HepG2 (cell line): ENCODE data around the gene CDKN2A. TPM values are rescaled to one million over a fixed set of nuclear protein-coding genes. Genes with fewer than 3 reads are reported as not detected.
A peak's percentile ranks its signal among the peaks of the same experiment; 100 is the strongest.

Experiments
- CENPT ChIP-seq: sonication (generic); formaldehyde crosslinking; IDR thresholded peaks from 2 replicates; pipeline ENCODE4 v1.8.0; 2022; ENCODE audit warnings: low read depth, mild to moderate bottlenecking, moderate library complexity, missing genetic modification reagents
- EZH2 ChIP-seq: conservative IDR thresholded peaks from 2 replicates; pipeline ENCODE4 v1.6.1; 2012; ENCODE audit warnings: mild to moderate bottlenecking, low read depth, low read length, moderate library complexity
- FOXK2 ChIP-seq: fragments of 450-650 bp; IDR thresholded peaks from 2 replicates; pipeline ENCODE4 v1.6.1; 2016
- JARID2 ChIP-seq: sonication (generic); formaldehyde crosslinking; IDR thresholded peaks from 2 replicates; pipeline ENCODE4 v1.8.1; 2023; ENCODE audit warnings: missing genetic modification reagents, inconsistent platforms; ENCODE audit not compliant: insufficient replicate concordance
- MLLT10 ChIP-seq: sonication (generic); formaldehyde crosslinking; IDR thresholded peaks from 2 replicates; pipeline ENCODE4 v1.4.0; 2020; ENCODE audit warnings: missing genetic modification reagents
- NFRKB ChIP-seq: fragments of 450-650 bp; IDR thresholded peaks from 2 replicates; pipeline ENCODE4 v1.6.1; 2017
- NONO ChIP-seq, 2 experiments: fragments of 450-650 bp in 1 of 2; sonication (generic) in 1 of 2; formaldehyde crosslinking in 1 of 2; IDR thresholded peaks in 1 of 2; conservative IDR thresholded peaks in 1 of 2; 2 replicates each; pipeline versions ENCODE4 v1.6.1 to v1.8.0; 2017 to 2022; ENCODE audit warnings: mild to moderate bottlenecking in 1 of 2, missing genetic modification reagents in 1 of 2, moderate library complexity in 1 of 2
- POLR2AphosphoS5 ChIP-seq: IDR thresholded peaks from 2 replicates; pipeline ENCODE4 v1.6.1; 2012; ENCODE audit warnings: low read depth, low read length
- RORA ChIP-seq: sonication (generic); formaldehyde crosslinking; IDR thresholded peaks from 2 replicates; pipeline ENCODE4 v1.5.0; 2020; ENCODE audit warnings: mild to moderate bottlenecking, missing genetic modification reagents, moderate library complexity
- SMARCE1 ChIP-seq: fragments of 450-650 bp; IDR thresholded peaks from 2 replicates; pipeline ENCODE4 v1.6.1; 2017; ENCODE audit warnings: borderline replicate concordance
- ZFP36 ChIP-seq: fragments of 150-350 bp; IDR thresholded peaks from 2 replicates; pipeline ENCODE4 v1.6.1; 2018; ENCODE audit warnings: borderline replicate concordance, low read length, low read depth; ENCODE audit not compliant: partially characterized antibody
- ZMYM4 ChIP-seq: sonication (generic); formaldehyde crosslinking; IDR thresholded peaks from 2 replicates; pipeline ENCODE4 v1.8.1; 2023; ENCODE audit warnings: mild to moderate bottlenecking, missing genetic modification reagents
- ZNF20 ChIP-seq: sonication (generic); formaldehyde crosslinking; IDR thresholded peaks from 2 replicates; pipeline ENCODE4 v1.4.0; 2020; ENCODE audit warnings: mild to moderate bottlenecking, moderate library complexity, missing genetic modification reagents
- ZNF33B ChIP-seq: sonication (generic); formaldehyde crosslinking; IDR thresholded peaks from 2 replicates; pipeline ENCODE4 v1.5.1; 2020; ENCODE audit warnings: mild to moderate bottlenecking, missing genetic modification reagents
- ZNF572 ChIP-seq: sonication (generic); formaldehyde crosslinking; IDR thresholded peaks from 2 replicates; pipeline ENCODE4 v1.5.1; 2020; ENCODE audit warnings: mild to moderate bottlenecking, missing genetic modification reagents
- ZNF576 ChIP-seq: sonication (generic); formaldehyde crosslinking; IDR thresholded peaks from 2 replicates; pipeline ENCODE4 v1.4.0; 2020; ENCODE audit warnings: mild to moderate bottlenecking, missing genetic modification reagents
- polyA plus RNA-seq, 8 experiments: library from polyadenylated mRNA; depleted of rRNA in 3 of 8; stranded (reverse) in 7 of 8; unstranded in 1 of 8; fragments of >200 nt; fragmentation: Illumina TruSeq in 4 of 8; extraction: Trizol in 4 of 8; gene quantifications; 2 replicates each; pipeline versions ENCODE4 v1.2.1 to v1.2.3, GENCODE V29; 2011 to 2016; ENCODE audit warnings: low read depth in 4 of 8, missing spikeins in 1 of 8, mixed read lengths in 1 of 8; ENCODE audit not compliant: insufficient read depth in 1 of 8
- total RNA-seq, 5 experiments: library from RNA; depleted of rRNA; stranded (reverse); fragments of >200 nt; fragmentation: Illumina TruSeq; extraction: Trizol; gene quantifications; 2 replicates each; pipeline ENCODE4 v1.2.3, GENCODE V29; 2016; ENCODE audit warnings: low read depth in 1 of 5
- TF ChIP-seq, protein P1 (sequence below): sonication (generic); formaldehyde crosslinking; IDR thresholded peaks from 2 replicates; pipeline ENCODE4 v1.5.0; 2020; ENCODE audit warnings: mild to moderate bottlenecking, missing genetic modification reagents, borderline replicate concordance
- TF ChIP-seq, protein P2 (sequence below): IDR thresholded peaks from 2 replicates; pipeline ENCODE4 v1.6.1; 2016; ENCODE audit warnings: control low read depth

CDKN2A gene
- total and polyA plus RNA-seq, 2 of the 13 experiments (the other 11 are each of a cell fraction or from before 2014, with no cell fraction given): 4.2 to 4.8 TPM

GRCh38 chr9:22008717-22009505 is 14.7 kb upstream of the CDKN2A start, which contains the start of gene CDKN2B (continued):
- TF ChIP-seq, protein P1, sequence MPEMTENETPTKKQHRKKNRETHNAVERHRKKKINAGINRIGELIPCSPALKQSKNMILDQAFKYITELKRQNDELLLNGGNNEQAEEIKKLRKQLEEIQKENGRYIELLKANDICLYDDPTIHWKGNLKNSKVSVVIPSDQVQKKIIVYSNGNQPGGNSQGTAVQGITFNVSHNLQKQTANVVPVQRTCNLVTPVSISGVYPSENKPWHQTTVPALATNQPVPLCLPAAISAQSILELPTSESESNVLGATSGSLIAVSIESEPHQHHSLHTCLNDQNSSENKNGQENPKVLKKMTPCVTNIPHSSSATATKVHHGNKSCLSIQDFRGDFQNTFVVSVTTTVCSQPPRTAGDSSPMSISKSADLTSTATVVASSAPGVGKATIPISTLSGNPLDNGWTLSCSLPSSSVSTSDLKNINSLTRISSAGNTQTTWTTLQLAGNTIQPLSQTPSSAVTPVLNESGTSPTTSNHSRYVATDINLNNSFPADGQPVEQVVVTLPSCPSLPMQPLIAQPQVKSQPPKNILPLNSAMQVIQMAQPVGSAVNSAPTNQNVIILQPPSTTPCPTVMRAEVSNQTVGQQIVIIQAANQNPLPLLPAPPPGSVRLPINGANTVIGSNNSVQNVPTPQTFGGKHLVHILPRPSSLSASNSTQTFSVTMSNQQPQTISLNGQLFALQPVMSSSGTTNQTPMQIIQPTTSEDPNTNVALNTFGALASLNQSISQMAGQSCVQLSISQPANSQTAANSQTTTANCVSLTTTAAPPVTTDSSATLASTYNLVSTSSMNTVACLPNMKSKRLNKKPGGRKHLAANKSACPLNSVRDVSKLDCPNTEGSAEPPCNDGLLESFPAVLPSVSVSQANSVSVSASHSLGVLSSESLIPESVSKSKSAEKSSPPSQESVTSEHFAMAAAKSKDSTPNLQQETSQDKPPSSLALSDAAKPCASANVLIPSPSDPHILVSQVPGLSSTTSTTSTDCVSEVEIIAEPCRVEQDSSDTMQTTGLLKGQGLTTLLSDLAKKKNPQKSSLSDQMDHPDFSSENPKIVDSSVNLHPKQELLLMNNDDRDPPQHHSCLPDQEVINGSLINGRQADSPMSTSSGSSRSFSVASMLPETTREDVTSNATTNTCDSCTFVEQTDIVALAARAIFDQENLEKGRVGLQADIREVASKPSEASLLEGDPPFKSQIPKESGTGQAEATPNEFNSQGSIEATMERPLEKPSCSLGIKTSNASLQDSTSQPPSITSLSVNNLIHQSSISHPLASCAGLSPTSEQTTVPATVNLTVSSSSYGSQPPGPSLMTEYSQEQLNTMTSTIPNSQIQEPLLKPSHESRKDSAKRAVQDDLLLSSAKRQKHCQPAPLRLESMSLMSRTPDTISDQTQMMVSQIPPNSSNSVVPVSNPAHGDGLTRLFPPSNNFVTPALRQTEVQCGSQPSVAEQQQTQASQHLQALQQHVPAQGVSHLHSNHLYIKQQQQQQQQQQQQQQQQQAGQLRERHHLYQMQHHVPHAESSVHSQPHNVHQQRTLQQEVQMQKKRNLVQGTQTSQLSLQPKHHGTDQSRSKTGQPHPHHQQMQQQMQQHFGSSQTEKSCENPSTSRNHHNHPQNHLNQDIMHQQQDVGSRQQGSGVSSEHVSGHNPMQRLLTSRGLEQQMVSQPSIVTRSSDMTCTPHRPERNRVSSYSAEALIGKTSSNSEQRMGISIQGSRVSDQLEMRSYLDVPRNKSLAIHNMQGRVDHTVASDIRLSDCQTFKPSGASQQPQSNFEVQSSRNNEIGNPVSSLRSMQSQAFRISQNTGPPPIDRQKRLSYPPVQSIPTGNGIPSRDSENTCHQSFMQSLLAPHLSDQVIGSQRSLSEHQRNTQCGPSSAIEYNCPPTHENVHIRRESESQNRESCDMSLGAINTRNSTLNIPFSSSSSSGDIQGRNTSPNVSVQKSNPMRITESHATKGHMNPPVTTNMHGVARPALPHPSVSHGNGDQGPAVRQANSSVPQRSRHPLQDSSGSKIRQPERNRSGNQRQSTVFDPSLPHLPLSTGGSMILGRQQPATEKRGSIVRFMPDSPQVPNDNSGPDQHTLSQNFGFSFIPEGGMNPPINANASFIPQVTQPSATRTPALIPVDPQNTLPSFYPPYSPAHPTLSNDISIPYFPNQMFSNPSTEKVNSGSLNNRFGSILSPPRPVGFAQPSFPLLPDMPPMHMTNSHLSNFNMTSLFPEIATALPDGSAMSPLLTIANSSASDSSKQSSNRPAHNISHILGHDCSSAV: no peak
- TF ChIP-seq SMARCE1 (no peak), MLLT10 (no peak), POLR2AphosphoS5 (peak; percentile 55; the same call in 1 of the 2 replicates), CENPT (CRISPR knock-in tag) (no peak), ZNF33B (CRISPR knock-in tag) (0 out of 2 replicates have a peak, but pooled peaks have one; percentile 22), ZMYM4 (CRISPR knock-in tag) (peak; percentile 43), NONO (IDR thresholded peaks at IDR 0.05) (no peak), NONO (CRISPR knock-in tag; conservative IDR thresholded peaks at IDR 0.05) (peak; percentile 46; the same call in 1 of the 2 replicates), ZNF572 (CRISPR knock-in tag) (no peak), ZNF20 (CRISPR knock-in tag) (0 out of 2 replicates have a peak, but pooled peaks have one; percentile 55), EZH2 (no peak), ZNF576 (CRISPR knock-in tag) (peak; percentile 82; the same call in 1 of the 2 replicates), NFRKB (no peak), RORA (no peak), FOXK2 (no peak), JARID2 (no peak), ZFP36 (no peak)
- TF ChIP-seq, protein P2, sequence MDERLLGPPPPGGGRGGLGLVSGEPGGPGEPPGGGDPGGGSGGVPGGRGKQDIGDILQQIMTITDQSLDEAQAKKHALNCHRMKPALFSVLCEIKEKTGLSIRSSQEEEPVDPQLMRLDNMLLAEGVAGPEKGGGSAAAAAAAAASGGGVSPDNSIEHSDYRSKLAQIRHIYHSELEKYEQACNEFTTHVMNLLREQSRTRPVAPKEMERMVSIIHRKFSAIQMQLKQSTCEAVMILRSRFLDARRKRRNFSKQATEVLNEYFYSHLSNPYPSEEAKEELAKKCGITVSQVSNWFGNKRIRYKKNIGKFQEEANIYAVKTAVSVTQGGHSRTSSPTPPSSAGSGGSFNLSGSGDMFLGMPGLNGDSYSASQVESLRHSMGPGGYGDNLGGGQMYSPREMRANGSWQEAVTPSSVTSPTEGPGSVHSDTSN: no peak
